PC-9 (cell line): ENCODE measurements around the gene GATM. TPM values are rescaled to one million over a fixed set of nuclear protein-coding genes. Genes with fewer than 3 reads are reported as not detected.
A peak's percentile ranks its signal among the peaks of the same experiment; 100 is the strongest.
"Not testable (repeated sequence)": the region's sequence is repeated elsewhere in the genome, so short reads cannot be mapped to it uniquely, and the experiment has no call there.

Experiments used
- BruUV-seq: library from RNA; stranded (reverse); fragments of 400-500 nt; replicated peaks from 2 replicates; lab custom pipeline; 2021; lab: Mats Ljungman, UMichigan
- CTCF ChIA-PET: fragments of 300-600 bp; sonication (Branson Sonifier 250); formaldehyde crosslinking; loops from one replicate; lab custom pipeline; 2022; ENCODE audit warnings: antibody characterized with exemption; lab: Charles Lee
- POLR2A ChIA-PET: fragments of 300-600 bp; sonication (Branson Sonifier 250); formaldehyde crosslinking; loops from one replicate; lab custom pipeline; 2022; ENCODE audit warnings: antibody characterized with exemption; ENCODE audit not compliant: unreplicated experiment; lab: Charles Lee
- DNase-seq, 2 experiments: peaks; one replicate each; pipeline versions ENCODE4 v3.0.0 to v3.0.0-alpha.2; 2015 to 2022; ENCODE audit warnings: mixed read lengths in 1 of 2
- H2AFZ ChIP-seq: fragments of 200-600 bp; sonication (generic); 2 replicates; pipeline ENCODE4 v1.8.1; 2017; ENCODE audit warnings: antibody characterized with exemption
- H3F3A ChIP-seq: fragments of 200-600 bp; sonication (generic); 2 replicates; pipeline ENCODE4 v1.8.1; 2017; ENCODE audit warnings: antibody characterized with exemption, mild to moderate bottlenecking, low read depth; ENCODE audit not compliant: insufficient read depth
- H3K27ac ChIP-seq: fragments of 200-600 bp; sonication (generic); 2 replicates; pipeline ENCODE4 v1.6.1; 2016; ENCODE audit warnings: mixed run types
- H3K27me3 ChIP-seq: fragments of 200-600 bp; sonication (generic); 2 replicates; pipeline ENCODE4 v1.6.1; 2016; ENCODE audit warnings: low read depth, mixed run types; ENCODE audit not compliant: insufficient read depth
- H3K36me3 ChIP-seq: fragments of 200-600 bp; sonication (generic); 2 replicates; pipeline ENCODE4 v1.6.1; 2016; ENCODE audit warnings: low read depth, mixed run types
- H3K4me1 ChIP-seq: fragments of 200-600 bp; sonication (generic); replicated peaks from 2 replicates; pipeline ENCODE4 v1.6.1; 2016; ENCODE audit warnings: mixed run types; ENCODE audit not compliant: insufficient read depth
- H3K4me2 ChIP-seq: fragments of 200-600 bp; sonication (generic); 2 replicates; pipeline ENCODE4 v1.6.1; 2017; ENCODE audit warnings: mixed run types
- H3K4me3 ChIP-seq: fragments of 200-600 bp; sonication (generic); 2 replicates; pipeline ENCODE4 v1.6.1; 2016; ENCODE audit warnings: mixed run types
- H3K79me2 ChIP-seq: fragments of 200-600 bp; sonication (generic); 2 replicates; pipeline ENCODE4 v1.6.1; 2017; ENCODE audit warnings: low read depth, mixed run types
- H3K9me2 ChIP-seq: fragments of 200-600 bp; sonication (generic); 2 replicates; pipeline ENCODE4 v1.8.1; 2017; ENCODE audit warnings: mild to moderate bottlenecking; ENCODE audit not compliant: insufficient read depth
- H3K9me3 ChIP-seq: fragments of 200-600 bp; sonication (generic); 2 replicates; pipeline ENCODE4 v1.8.1; 2016; ENCODE audit warnings: low read depth; ENCODE audit not compliant: insufficient read depth
- H4K20me1 ChIP-seq: fragments of 200-600 bp; sonication (generic); 2 replicates; pipeline ENCODE4 v1.8.1; 2017; ENCODE audit not compliant: insufficient read depth
- CTCF ChIP-seq: fragments of 200-600 bp; sonication (generic); conservative IDR thresholded peaks from 2 replicates; pipeline ENCODE4 v1.6.1; 2017; ENCODE audit warnings: mixed run types, antibody characterized with exemption, mild to moderate bottlenecking, moderate library complexity
- EZH2 ChIP-seq: fragments of 200-600 bp; sonication (generic); IDR thresholded peaks from 2 replicates; pipeline ENCODE4 v1.8.0; 2017; ENCODE audit warnings: antibody characterized with exemption, low read depth
- intact Hi-C: fragments of 100-400 bp; cut with micrococcal nuclease; formaldehyde crosslinking; loops from one replicate; pipeline ENCODE4 v1.10.0; 2022; ENCODE audit not compliant: unreplicated experiment
- total RNA-seq: library from RNA; stranded (reverse); gene quantifications from 2 replicates; pipeline ENCODE4 v1.2.3, GENCODE V29; 2021

The GATM gene
- total RNA-seq, 1 experiment from 2014 or later, result 9.8 TPM

GRCh38 chr15:45319472-45320214, 58.7 kb downstream of the GATM start:
- H3K36me3 ChIP-seq, result no peaks in the 10 kb centered on the region
- CTCF ChIA-PET, result no interaction called here
- no peaks in the 10 kb centered on the region for H3K9me2 ChIP-seq
- DNase-seq, result no peak
- H3K4me2 ChIP-seq, result no peak overlapping the region
- TF ChIP-seq EZH2, result no peak
- no peak for TF ChIP-seq CTCF
- no peaks in the 10 kb centered on the region for H3K79me2 ChIP-seq
- no peaks in the 10 kb centered on the region for H3K27me3 ChIP-seq
- no peaks in the 10 kb centered on the region for H3K4me1 ChIP-seq
- no peak overlapping the region for H3K27ac ChIP-seq
- 0 out of 2 replicates have a peak, but pooled peaks cover 6% of the 10 kb centered on the region for H3F3A ChIP-seq
- no peak overlapping the region for H2AFZ ChIP-seq
- no TSS peak for BruUV-seq
- H3K4me3 ChIP-seq, result no peak overlapping the region
- no peaks in the 10 kb centered on the region for H3K9me3 ChIP-seq
- POLR2A ChIA-PET, result interaction anchor here (0.6 kb wide), 1 partner anchor 82 kb away, joined by 6 read pairs; a partner anchor contains a TSS
- H4K20me1 ChIP-seq, result no peaks in the 10 kb centered on the region
- intact Hi-C loops, result no loop called here

- intact Hi-C loops, result no loop called here
- no peaks in the 10 kb centered on the region for H3K27me3 ChIP-seq
- H3F3A ChIP-seq, result no peaks in the 10 kb centered on the region
- no peak overlapping the region for H3K4me2 ChIP-seq
- H3K36me3 ChIP-seq, result no peaks in the 10 kb centered on the region
- H3K4me1 ChIP-seq, result no peaks in the 10 kb centered on the region
- peak in 1 of 2 experiments; percentile 27 for DNase-seq
- H3K4me3 ChIP-seq, result no peak overlapping the region
- no peak overlapping the region for H3K27ac ChIP-seq
- ChIA-PET CTCF (interaction anchor here (0.6 to 1.2 kb wide), 2 partner anchors 87 to 103 kb away, joined by 3 to 6 read pairs; a partner anchor contains a TSS), POLR2A (no interaction called here)
- no TSS peak for BruUV-seq
- no peaks in the 10 kb centered on the region for H3K79me2 ChIP-seq
- H3K9me3 ChIP-seq, result no peaks in the 10 kb centered on the region
- no peak overlapping the region for H2AFZ ChIP-seq
- no peaks in the 10 kb centered on the region for H3K9me2 ChIP-seq
- H4K20me1 ChIP-seq, result no peaks in the 10 kb centered on the region
- TF ChIP-seq EZH2, result no peak
- TF ChIP-seq CTCF, result peak; percentile 25; the same call in 1 of the 2 replicates
These were observed 63.4 kb downstream of the GATM start for GRCh38 chr15:45314960-45315359.

GRCh38 chr15:45314117-45314516, 64.2 kb downstream of the GATM start:
- H3K79me2 ChIP-seq, H3K4me1 ChIP-seq, intact Hi-C loops, H3K9me2 ChIP-seq, H3F3A ChIP-seq, DNase-seq, H3K27ac ChIP-seq, H4K20me1 ChIP-seq, H3K36me3 ChIP-seq, H3K9me3 ChIP-seq, H2AFZ ChIP-seq, H3K27me3 ChIP-seq, H3K4me2 ChIP-seq, H3K4me3 ChIP-seq, POLR2A ChIA-PET, BruUV-seq: not testable (repeated sequence)
- CTCF ChIA-PET, result interaction anchor here (1.2 kb wide), 1 partner anchor 88 kb away, joined by 6 read pairs; a partner anchor contains a TSS

Other genes with a start within 250 kb of the GATM start
- 0.33 and 0.75 TPM in 2 replicates for gene DUOXA1, start 248.7 kb downstream of the GATM start, total RNA-seq
- gene DUOX1, start 248.6 kb downstream of the GATM start, total RNA-seq, result 0.08 TPM in 1 of 2 replicates, not detected in the other
- gene SHF, start 190.6 kb downstream of the GATM start, total RNA-seq, result 6.1 and 6.3 TPM in 2 replicates
- gene SLC28A2, start 126.3 kb downstream of the GATM start, total RNA-seq, result not detected in 2 replicates
- gene SLC30A4, start 144.2 kb upstream of the GATM start, total RNA-seq, result 2.7 and 3.0 TPM in 2 replicates
- 22.7 and 29.4 TPM in 2 replicates for gene BLOC1S6, start 208.8 kb upstream of the GATM start, total RNA-seq